Measurements from ENCODE around the gene ZFP90. TPM values are rescaled to one million over a fixed set of nuclear protein-coding genes. Genes with fewer than 3 reads are reported as not detected.

ZFP90 gene
- polyA plus RNA-seq, 2 of the 4 experiments (the other 2 are of a cell fraction) = 13.8 to 21.6 TPM

DNA sequence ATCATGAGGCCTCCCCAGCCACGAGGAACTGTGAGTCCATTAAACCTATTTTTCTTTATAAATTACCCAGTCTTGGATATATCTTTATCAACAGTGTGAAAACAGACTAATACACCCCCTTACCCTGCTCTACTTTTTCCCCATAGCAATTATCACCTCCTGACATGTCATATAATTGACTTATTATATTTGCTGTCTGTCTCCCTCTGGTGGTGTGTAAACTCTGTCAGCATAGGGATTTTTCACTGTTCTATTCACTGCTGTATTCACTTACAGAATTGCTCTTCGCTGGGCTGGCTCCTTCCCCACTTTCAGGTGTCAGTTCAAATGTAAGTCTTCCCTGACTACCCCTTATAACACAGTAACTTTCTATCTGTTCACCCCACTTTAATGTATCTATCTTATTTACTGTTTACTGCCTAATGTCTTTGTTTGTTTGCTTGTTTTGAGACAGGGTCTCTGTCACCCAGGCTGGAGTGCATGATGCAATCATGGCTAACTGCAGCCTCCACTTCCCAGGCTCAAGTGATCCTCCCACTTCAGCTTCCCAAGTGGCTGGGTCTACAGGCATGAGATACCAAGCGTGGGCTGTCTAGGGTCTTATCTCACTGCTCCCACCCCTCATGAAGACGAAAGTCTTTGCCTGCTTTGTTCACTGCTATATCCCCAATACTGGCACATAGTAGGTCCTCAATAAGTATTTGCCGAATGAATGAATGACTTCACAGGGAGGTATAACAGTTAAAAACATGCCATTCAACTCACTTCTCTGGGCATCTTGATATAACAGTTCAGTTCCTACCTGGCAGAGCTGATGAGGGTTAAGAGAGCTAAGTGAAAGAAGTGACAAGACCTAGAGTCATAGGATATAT is 53.6 kb downstream of the ZFP90 start:
- Histone ChIP-seq H3K4me1 (no peaks in the 10 kb centered on the region), H3K9me3 (peaks cover 24% of the 10 kb centered on the region), H3K4me3 (no peak overlapping the region), H3K4me2 (no peak overlapping the region), H3K27ac (no peak overlapping the region)
- 62% methylated on average over 5 of the region's 5 CpGs for WGBS (ENCODE audit: missing lambda C conversion rate)
- TF ChIP-seq RNF2 (IDR thresholded peaks at IDR 0.05; ENCODE audit: borderline replicate concordance, low read depth) (no peak), RAD21 (conservative IDR thresholded peaks at IDR 0.05 in 1 of 2, IDR thresholded peaks at IDR 0.05 in 1 of 2) (peak in 1 of 2 experiments; percentile 14; a peak in 1 of 5 replicates)
- ChIA-PET CTCF (interaction anchor here (0.6 to 0.8 kb wide), 3 partner anchors 25 to 298 kb away, joined by 3 read pairs; no protein-coding TSS in a partner anchor), POLR2A (no interaction called here)
- FAIRE-seq = no peak
- no peak for ATAC-seq
- DNase-seq (ENCODE audit: low read depth in 1 of 2, low spot score in 1 of 2) = peak in 1 of 2 experiments; percentile 32

GRCh38 chr16:68596266-68596665 is 57.2 kb downstream of the ZFP90 start:
- FAIRE-seq (no peak), DNase-seq (ENCODE audit: low read depth in 1 of 2, low spot score in 1 of 2) (no peak), ATAC-seq (no peak)
- Histone ChIP-seq H3K4me2 (no peak overlapping the region), H3K4me1 (no peaks in the 10 kb centered on the region), H3K4me3 (no peak overlapping the region), H3K9me3 (peaks cover 25% of the 10 kb centered on the region), H3K27ac (no peak overlapping the region)
- WGBS (ENCODE audit: missing lambda C conversion rate) = 62% methylated on average over 6 of the region's 6 CpGs
- ChIA-PET POLR2A (no interaction called here), CTCF (interaction anchor here (1.3 kb wide), 1 partner anchor 68 kb away, joined by 5 read pairs; no protein-coding TSS in a partner anchor)
- TF ChIP-seq ZNF302 (CRISPR knock-in tag; IDR thresholded peaks at IDR 0.05) (no peak), EHF (CRISPR knock-in tag; IDR thresholded peaks at IDR 0.05) (no peak), TFCP2L1 (CRISPR knock-in tag; IDR thresholded peaks at IDR 0.05) (no peak), KDM1A (IDR thresholded peaks at IDR 0.05; ENCODE audit: low read depth) (no peak), KDM5A (IDR thresholded peaks at IDR 0.05) (no peak), POLR2A (IDR thresholded peaks at IDR 0.05; ENCODE audit: low read length) (no peak)

- no peak for ATAC-seq
- H3K4me3 ChIP-seq = no peak overlapping the region
These were observed 60.5 kb downstream of the ZFP90 start for GRCh38 chr16:68599586-68599985.

DNA sequence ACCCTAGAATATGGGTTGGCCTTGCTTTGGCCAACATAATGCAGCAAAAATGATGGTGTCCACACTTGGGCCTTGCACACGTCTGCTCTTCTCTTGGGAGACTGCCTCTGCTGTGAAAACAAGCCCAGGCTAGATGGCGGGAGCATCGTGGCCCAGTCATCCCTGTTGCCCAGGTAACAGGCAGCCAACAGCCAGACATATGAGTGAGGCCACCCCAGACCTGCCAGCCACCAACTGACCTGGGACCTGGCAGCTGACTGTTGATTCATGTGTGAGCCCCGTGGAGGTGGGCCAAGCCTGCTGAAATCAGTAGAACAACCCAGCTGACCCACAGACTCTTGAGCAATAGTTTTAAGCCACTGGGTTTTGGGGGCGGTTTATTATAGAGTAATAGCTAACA is 66.7 kb downstream of the ZFP90 start:
- FAIRE-seq = no peak
- DNase-seq (ENCODE audit: low read depth in 1 of 2, low spot score in 1 of 2) = no peak
- Histone ChIP-seq H3K27ac (no peak overlapping the region), H3K4me3 (no peak overlapping the region), H3K4me1 (no peaks in the 10 kb centered on the region), H3K9me3 (0 out of 3 replicates have a peak, but pooled peaks cover 6% of the 10 kb centered on the region), H3K4me2 (no peak overlapping the region)
- 41% methylated on average over 5 of the region's 5 CpGs for WGBS (ENCODE audit: missing lambda C conversion rate)
- POLR2A ChIA-PET = no interaction called here
- CTCF ChIA-PET = interaction anchor here (0.6 kb wide), 1 partner anchor 412 kb away, joined by 4 read pairs; no protein-coding TSS in a partner anchor
- ATAC-seq = no peak
- TF ChIP-seq SREBF2 (IDR thresholded peaks at IDR 0.05) = no peak
- TF ChIP-seq BHLHE40 (IDR thresholded peaks at IDR 0.05; ENCODE audit: low read depth, low read length) = no peak
- no peak for TF ChIP-seq KDM1A (IDR thresholded peaks at IDR 0.05; ENCODE audit: low read depth)
- TF ChIP-seq NR3C1 (IDR thresholded peaks at IDR 0.05) = no peak
- TF ChIP-seq ZNF302 (CRISPR knock-in tag; IDR thresholded peaks at IDR 0.05) = no peak
- no peak for TF ChIP-seq CEBPB (IDR thresholded peaks at IDR 0.05)
- no peak for TF ChIP-seq HEYL (CRISPR knock-in tag; IDR thresholded peaks at IDR 0.05)
- no peak for TF ChIP-seq NFE2L2 (conservative IDR thresholded peaks at IDR 0.05; ENCODE audit: low read length)
- TF ChIP-seq ZSCAN20 (CRISPR knock-in tag; IDR thresholded peaks at IDR 0.05) = no peak
- TF ChIP-seq KDM5A (IDR thresholded peaks at IDR 0.05) = no peak
- TF ChIP-seq MAFK (IDR thresholded peaks at IDR 0.05; ENCODE audit: partially characterized antibody) = no peak
- TF ChIP-seq ATOH8 (CRISPR knock-in tag; IDR thresholded peaks at IDR 0.05; ENCODE audit: low read depth) = no peak
- TF ChIP-seq HDAC2 (IDR thresholded peaks at IDR 0.05) = no peak

More at GRCh38 chr16:68599586-68599985, 60.5 kb downstream of the ZFP90 start:
- DNase-seq (ENCODE audit: low read depth in 1 of 2, low spot score in 1 of 2) (no peak), FAIRE-seq (no peak)
- Histone ChIP-seq H3K4me1 (no peaks in the 10 kb centered on the region), H3K4me2 (no peak overlapping the region), H3K27ac (no peak overlapping the region), H3K9me3 (peaks cover 12% of the 10 kb centered on the region; the same call in 2 of the 3 replicates)
- CTCF ChIA-PET = interaction anchor here (0.7 to 1.6 kb wide), 5 partner anchors 9 to 278 kb away, joined by 3 to 7 read pairs (median 4); no protein-coding TSS in a partner anchor
- POLR2A ChIA-PET = no interaction called here
- 60% methylated on average over 1 of the region's 1 CpG for WGBS (ENCODE audit: missing lambda C conversion rate)
- TF ChIP-seq E2F6 (IDR thresholded peaks at IDR 0.05; ENCODE audit: borderline replicate concordance, low read depth) = no peak
